Right cardiac atrium (tissue), 5 donors: Measurements from ENCODE around the gene CCM2L. TPM values are rescaled to one million over a fixed set of nuclear protein-coding genes. Genes with fewer than 3 reads are reported as not detected.
"Not testable (repeated sequence)": the region's sequence is repeated elsewhere in the genome, so short reads cannot be mapped to it uniquely, and the experiment has no call there.

Experiments
- ATAC-seq, 2 donors: fragments of 200-7000 bp; cut with Tn5 transposase; one replicate each; pipeline versions ENCODE4 v1.8.0 to v1.9.1; 2020; ENCODE audit warnings: moderate library complexity in 2 of 2, mild to moderate bottlenecking in 1 of 2
- DNase-seq, 3 donors: peaks; one replicate each; pipeline ENCODE4 v3.0.0-alpha.2; 2020
- H3K27ac ChIP-seq: one replicate; pipeline ENCODE4 v1.5.1; 2013; ENCODE audit warnings: mild to moderate bottlenecking, low read length, control low read depth, moderate library complexity
- H3K27me3 ChIP-seq: one replicate; pipeline ENCODE4 v1.6.1; 2013; ENCODE audit not compliant: control insufficient read depth, insufficient read depth
- H3K4me1 ChIP-seq: one replicate; pipeline ENCODE4 v1.6.1; 2013; ENCODE audit warnings: low read length; ENCODE audit not compliant: control insufficient read depth, insufficient read depth
- H3K4me3 ChIP-seq: one replicate; pipeline ENCODE4 v1.5.1; 2013; ENCODE audit warnings: low read length, control low read depth
- H3K9me3 ChIP-seq: one replicate; pipeline ENCODE4 v1.6.1; 2013; ENCODE audit warnings: low read length; ENCODE audit not compliant: control insufficient read depth
- WGBS: extraction: QIAGEN DNeasy Blood & Tissue Kit; methylation state at CpG from one replicate; pipeline ENCODE4 v1.1.7; 2013; 5-methylcytosine and 5-hydroxymethylcytosine counted together
- intact Hi-C, 4 donors: fragments of 100-400 bp; cut with DNase I; formaldehyde crosslinking; loops; one replicate each; pipeline versions ENCODE4 v1.11.0 to v1.14.0; 2022 to 2023
- polyA plus RNA-seq: library from polyadenylated mRNA; stranded (reverse); fragments of 200-250 nt; gene quantifications from one replicate; pipeline ENCODE4 v1.2.3, GENCODE V29; 2013
- total RNA-seq, 4 donors: library from RNA; stranded (reverse); fragmentation: NEBNext Ultra II Directional; extraction: Animal tissue kit (Norgen Biotek cat#: 25700); gene quantifications; one replicate each; pipeline ENCODE4 v1.2.1, GENCODE V29; 2021
- donor health status: healthy with polysubstance abuse.
- donor health status: DM: no; HTN: yes; CAD: no.
- donor health status: DM: no; HTN: no; CAD: no.
- donor health status: DM: no; HTN: yes; CAD: no; lungs with severe emphysema.
- donor health status: DM: yes; HTN: yes; CAD: no.

The CCM2L gene
- total and polyA plus RNA-seq, 5 donors, result 5.6 to 10.3 (median 9.4) TPM

DNA sequence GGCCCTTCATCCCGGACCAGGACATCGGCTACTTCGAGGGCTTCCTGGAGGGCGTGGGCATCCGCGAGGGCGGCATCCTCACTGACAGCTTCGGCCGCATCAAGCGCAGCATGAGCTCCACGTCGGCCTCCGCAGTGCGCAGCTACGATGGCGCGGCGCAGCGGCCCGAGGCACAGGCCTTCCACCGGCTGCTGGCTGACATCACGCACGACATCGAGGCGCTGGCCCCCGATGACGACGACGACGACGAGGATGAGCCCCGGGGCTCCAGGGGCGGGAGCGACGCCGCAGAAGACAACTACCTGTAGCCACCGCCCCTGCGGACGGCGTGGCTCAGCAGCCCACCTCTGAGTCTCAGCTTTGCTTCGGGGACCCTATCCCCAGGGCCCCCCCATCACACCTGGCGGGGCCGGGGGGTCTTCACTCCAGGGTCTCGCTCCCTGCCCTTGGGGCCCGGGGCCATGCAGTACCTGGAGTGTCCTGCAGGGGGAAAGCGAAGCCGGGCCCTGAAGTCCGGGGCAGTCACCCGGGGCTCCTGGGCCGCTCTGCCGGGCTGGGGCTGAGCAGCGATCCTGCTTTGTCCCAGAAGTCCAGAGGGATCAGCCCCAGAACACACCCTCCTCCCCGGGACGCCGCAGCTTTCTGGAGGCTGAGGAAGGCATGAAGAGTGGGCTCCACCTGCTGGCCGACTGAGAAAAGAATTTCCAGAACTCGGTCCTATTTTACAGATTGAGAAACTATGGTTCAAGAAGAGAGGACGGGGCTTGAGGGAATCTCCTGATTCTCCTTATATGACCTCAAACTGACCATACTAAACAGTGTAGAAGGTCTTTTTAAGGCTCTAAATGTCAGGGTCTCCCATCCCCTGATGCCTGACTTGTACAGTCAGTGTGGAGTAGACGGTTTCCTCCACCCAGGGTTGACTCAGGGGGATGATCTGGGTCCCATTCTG is 21.0 kb downstream of the CCM2L start:
- no peaks in the 10 kb centered on the region for H3K27me3 ChIP-seq
- no peak overlapping the region for H3K27ac ChIP-seq
- DNase-seq (peak; percentile 87 to 93 (median 89)), ATAC-seq (peak; percentile 86 to 88)
- no peaks in the 10 kb centered on the region for H3K9me3 ChIP-seq
- no peaks in the 10 kb centered on the region for H3K4me1 ChIP-seq
- H3K4me3 ChIP-seq, result peak overlapping the region; percentile 1
- WGBS, result 19% methylated on average over 59 of the region's 59 CpGs
- intact Hi-C loops, result loop anchor here (2.0 to 10.0 kb wide), 5 partner anchors 69 to 208 kb away; no protein-coding TSS in a partner anchor

- H3K4me3 ChIP-seq, result no peak overlapping the region
- no peak overlapping the region for H3K27ac ChIP-seq
- WGBS, result 69% methylated on average over 2 of the region's 2 CpGs
- no peaks in the 10 kb centered on the region for H3K9me3 ChIP-seq
- DNase-seq (no peak), ATAC-seq (no peak)
- intact Hi-C loops, result loop anchor here (5.0 to 10.0 kb wide), 4 partner anchors 71 to 209 kb away; no protein-coding TSS in a partner anchor
- H3K4me1 ChIP-seq, result no peaks in the 10 kb centered on the region
- no peaks in the 10 kb centered on the region for H3K27me3 ChIP-seq
Measured at GRCh38 chr20:32033316-32033715, 23.1 kb downstream of the CCM2L start.

DNA sequence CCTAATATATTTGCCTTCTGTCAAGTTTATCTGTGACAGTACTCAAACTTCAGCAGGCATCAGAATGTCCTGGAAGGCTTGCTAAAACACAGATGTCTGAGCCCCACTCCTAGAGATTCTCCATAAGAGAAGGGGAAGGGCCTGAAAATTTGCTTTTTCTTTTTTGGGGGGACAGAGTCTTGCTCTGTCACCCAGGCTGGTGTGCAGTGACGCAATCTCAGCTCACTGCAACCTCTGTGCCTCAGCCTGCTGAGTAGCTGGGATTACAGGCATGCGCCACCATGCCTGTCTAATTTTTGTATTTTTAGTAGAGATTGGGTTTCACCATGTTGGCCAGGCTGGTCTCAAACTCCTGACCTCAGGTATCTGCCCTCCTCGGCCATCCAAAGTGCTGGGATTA is 23.5 kb downstream of the CCM2L start:
- not testable (repeated sequence) for H3K4me1 ChIP-seq, DNase-seq, H3K27ac ChIP-seq, H3K27me3 ChIP-seq, H3K9me3 ChIP-seq, ATAC-seq, H3K4me3 ChIP-seq
- intact Hi-C loops, result loop anchor here (5.0 to 10.0 kb wide), 4 partner anchors 71 to 209 kb away; no protein-coding TSS in a partner anchor
- 83% methylated on average over 3 of the region's 3 CpGs for WGBS

DNA sequence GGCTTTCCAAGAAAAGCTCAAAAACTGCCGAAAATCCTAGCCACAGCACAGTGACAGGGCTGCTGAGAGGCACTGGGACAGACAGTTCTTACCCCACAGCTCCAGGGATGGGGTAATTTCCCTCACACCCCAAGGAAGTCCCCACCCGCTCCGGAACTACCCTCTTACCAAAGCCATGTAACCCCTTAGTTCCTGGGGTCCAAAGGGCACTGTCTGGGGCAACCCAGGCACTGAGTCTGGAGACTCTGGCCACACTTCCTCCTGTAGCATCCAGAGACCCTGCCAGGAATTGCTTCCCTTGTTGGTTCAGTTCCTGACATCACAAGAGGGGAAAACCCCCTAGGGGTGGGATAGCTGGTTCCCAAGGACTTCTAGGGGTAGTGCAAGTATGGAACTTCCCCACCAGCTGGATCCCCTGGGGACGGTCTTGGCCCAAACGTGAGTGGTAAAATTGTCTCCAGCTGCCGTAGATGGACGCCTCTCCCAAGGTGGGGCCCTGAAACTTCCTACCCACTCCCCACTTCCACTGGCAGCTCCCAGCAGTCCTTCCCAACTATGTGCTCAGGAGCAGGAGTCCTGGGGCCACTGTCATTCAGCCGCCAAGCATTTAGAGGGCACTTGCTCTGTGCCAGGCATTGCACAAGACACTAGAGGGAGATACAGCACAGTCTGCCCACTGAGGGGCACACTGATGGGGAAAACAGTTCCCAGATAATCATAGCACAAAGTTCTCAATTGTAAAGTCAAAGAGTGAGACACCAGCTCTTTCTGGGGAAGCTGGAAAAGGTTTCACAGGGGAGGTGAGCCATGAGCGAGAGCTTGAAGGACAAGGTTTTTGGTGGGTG is 24.6 kb downstream of the CCM2L start:
- Histone ChIP-seq H3K4me3 (no peak overlapping the region), H3K27me3 (no peaks in the 10 kb centered on the region), H3K9me3 (no peaks in the 10 kb centered on the region), H3K4me1 (no peaks in the 10 kb centered on the region), H3K27ac (no peak overlapping the region)
- 44% methylated on average over 9 of the region's 9 CpGs for WGBS
- intact Hi-C loops, result loop anchor here (5.0 to 10.0 kb wide), 4 partner anchors 73 to 210 kb away; no protein-coding TSS in a partner anchor
- DNase-seq (peak; percentile 41 to 62 (median 60)), ATAC-seq (peak; percentile 49 to 54)

GRCh38 chr20:32035426-32035779 is 25.2 kb downstream of the CCM2L start:
- DNase-seq (no peak), ATAC-seq (no peak)
- intact Hi-C loops, result loop anchor here in 2 of 4 donors (10.0 kb wide), 2 partner anchors 181 to 211 kb away; no protein-coding TSS in a partner anchor
- H3K4me3 ChIP-seq, result no peak overlapping the region
- H3K27ac ChIP-seq, result no peak overlapping the region
- H3K27me3 ChIP-seq, result no peaks in the 10 kb centered on the region
- no peaks in the 10 kb centered on the region for H3K9me3 ChIP-seq
- no peaks in the 10 kb centered on the region for H3K4me1 ChIP-seq
- WGBS, result 90% methylated on average over 8 of the region's 8 CpGs

- DNase-seq (no peak), ATAC-seq (no peak)
- H3K4me3 ChIP-seq, result no peak overlapping the region
- no peaks in the 10 kb centered on the region for H3K9me3 ChIP-seq
- H3K27me3 ChIP-seq, result no peaks in the 10 kb centered on the region
- H3K4me1 ChIP-seq, result no peaks in the 10 kb centered on the region
- no peak overlapping the region for H3K27ac ChIP-seq
- 54% methylated on average over 4 of the region's 4 CpGs for WGBS
- intact Hi-C loops, result loop anchor here in 2 of 4 donors (10.0 kb wide), 2 partner anchors 181 to 211 kb away; no protein-coding TSS in a partner anchor
Measured at GRCh38 chr20:32036252-32036651, 26.0 kb downstream of the CCM2L start.

GRCh38 chr20:32036716-32037485 is 26.7 kb downstream of the CCM2L start:
- 55% methylated on average over 10 of the region's 10 CpGs for WGBS
- Histone ChIP-seq H3K27ac (no peak overlapping the region), H3K4me1 (no peaks in the 10 kb centered on the region), H3K4me3 (no peak overlapping the region), H3K9me3 (no peaks in the 10 kb centered on the region), H3K27me3 (no peaks in the 10 kb centered on the region)
- ATAC-seq, result no peak
- DNase-seq, result peak in 1 of 3 donors; percentile 47
- intact Hi-C loops, result loop anchor here in 2 of 4 donors (10.0 kb wide), 2 partner anchors 182 to 212 kb away; no protein-coding TSS in a partner anchor

DNA sequence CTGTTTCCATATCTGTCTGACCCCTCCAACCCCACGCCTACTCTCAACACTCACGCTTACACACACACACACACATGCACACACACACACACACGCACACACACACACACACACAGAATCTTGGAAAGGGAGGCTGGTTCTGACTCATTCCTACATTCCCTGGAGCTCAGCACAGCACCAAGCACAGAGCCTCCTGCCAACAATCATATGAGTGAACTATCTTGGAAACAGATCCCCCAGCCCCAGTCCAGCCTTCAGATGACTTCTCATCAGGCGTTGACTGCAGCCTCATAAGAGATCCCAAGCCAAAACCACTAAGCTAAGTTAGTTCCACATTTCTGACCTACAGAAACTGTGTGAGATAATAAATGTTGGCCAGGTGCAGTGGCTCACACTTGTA is 27.7 kb downstream of the CCM2L start:
- Histone ChIP-seq H3K4me3 (no peak overlapping the region), H3K4me1 (no peaks in the 10 kb centered on the region), H3K9me3 (no peaks in the 10 kb centered on the region), H3K27me3 (no peaks in the 10 kb centered on the region), H3K27ac (no peak overlapping the region)
- WGBS, result 58% methylated on average over 4 of the region's 4 CpGs
- DNase-seq, result no peak
- no peak for ATAC-seq
- intact Hi-C loops, result loop anchor here in 2 of 4 donors (10.0 kb wide), 2 partner anchors 183 to 213 kb away; no protein-coding TSS in a partner anchor

DNA sequence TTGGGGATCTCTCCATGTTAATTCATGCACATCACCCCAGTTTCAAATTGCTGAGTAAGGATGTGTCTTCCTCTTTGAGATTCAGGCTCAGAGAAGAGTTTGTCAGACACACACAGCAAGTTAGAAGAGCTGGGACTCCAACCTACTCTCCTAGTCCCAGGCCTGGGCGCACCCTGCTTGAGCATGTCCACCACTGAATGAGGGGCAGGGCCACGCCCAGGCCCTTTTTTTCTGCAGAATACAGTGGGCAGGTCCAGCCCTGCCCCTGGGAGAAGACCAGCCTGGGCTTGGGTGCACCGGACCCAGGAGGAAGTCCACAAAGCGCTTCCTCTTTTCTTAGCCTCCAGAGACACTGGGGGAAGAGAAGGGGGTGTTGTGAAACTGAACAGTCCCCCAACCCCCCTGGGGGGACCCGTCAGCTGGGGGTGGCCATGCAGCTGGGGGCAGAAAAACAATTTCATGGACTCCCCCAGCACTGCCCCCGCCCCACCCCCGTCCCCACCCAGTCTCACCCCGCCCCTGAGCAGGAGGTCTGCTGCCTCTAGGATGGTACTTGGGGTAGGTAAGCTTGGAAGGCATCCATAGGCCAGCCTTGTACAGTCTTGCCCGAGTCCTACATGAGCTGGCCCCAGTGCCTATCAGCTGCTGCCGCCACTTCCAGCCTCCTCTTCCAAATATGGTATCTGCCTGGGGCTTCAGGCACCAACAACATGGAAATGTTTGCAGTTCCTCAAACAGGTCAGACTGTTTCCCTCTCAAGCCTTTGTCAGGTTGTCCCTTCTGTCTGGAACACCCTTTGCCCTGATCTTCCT is 30.1 kb downstream of the CCM2L start:
- DNase-seq (peak; percentile 39 to 82 (median 79)), ATAC-seq (peak; percentile 76 to 78)
- H3K4me3 ChIP-seq, result no peak overlapping the region
- H3K27me3 ChIP-seq, result no peaks in the 10 kb centered on the region
- H3K4me1 ChIP-seq, result no peaks in the 10 kb centered on the region
- WGBS, result 62% methylated on average over 10 of the region's 10 CpGs
- intact Hi-C loops, result no loop called here
- no peak overlapping the region for H3K27ac ChIP-seq
- no peaks in the 10 kb centered on the region for H3K9me3 ChIP-seq
